Muscle layer of colon (tissue), 2 donors: ENCODE data around the gene AMDHD1.

Experiments
- H3K27ac ChIP-seq: one replicate; pipeline ENCODE4 v1.7.0; 2013; ENCODE audit warnings: low read depth, mild to moderate bottlenecking, low read length, moderate library complexity
- H3K27me3 ChIP-seq, 2 donors: one replicate each; pipeline ENCODE4 v1.7.0; 2013; ENCODE audit warnings: low read length in 2 of 2, mild to moderate bottlenecking in 2 of 2; ENCODE audit not compliant: insufficient read depth in 2 of 2, control insufficient read depth in 1 of 2
- H3K36me3 ChIP-seq: one replicate; pipeline ENCODE4 v1.7.0; 2013; ENCODE audit warnings: mild to moderate bottlenecking, low read length; ENCODE audit not compliant: insufficient read depth
- H3K4me1 ChIP-seq: one replicate; pipeline ENCODE4 v1.7.0; 2013; ENCODE audit warnings: mild to moderate bottlenecking, low read length; ENCODE audit not compliant: insufficient read depth
- H3K4me3 ChIP-seq, 2 donors: one replicate each; pipeline ENCODE4 v1.7.0; 2013; ENCODE audit warnings: low read length in 2 of 2, low read depth in 1 of 2, mild to moderate bottlenecking in 1 of 2, moderate library complexity in 1 of 2
- H3K9ac ChIP-seq: one replicate; pipeline ENCODE4 v1.7.0; 2013; ENCODE audit warnings: low read length
- H3K9me3 ChIP-seq: one replicate; pipeline ENCODE4 v1.7.0; 2013; ENCODE audit warnings: mild to moderate bottlenecking, low read length
- donor health status: abdominal sarcoma.
- donor health status: Adenocarcinoma of cecum.

AMDHD1 gene

GRCh38 chr12:95944108-95944704 is 1.1 kb downstream of the AMDHD1 start:
- no peak overlapping the region for H3K27ac ChIP-seq
- peaks cover 6% of the 10 kb centered on the region for H3K4me1 ChIP-seq
- no peaks in the 10 kb centered on the region for H3K27me3 ChIP-seq
- H3K4me3 ChIP-seq = peak overlapping the region; percentile 62 to 93
- H3K9me3 ChIP-seq = no peaks in the 10 kb centered on the region
- no peak overlapping the region for H3K9ac ChIP-seq
- no peaks in the 10 kb centered on the region for H3K36me3 ChIP-seq

GRCh38 chr12:95949477-95950206 is 6.5 kb downstream of the AMDHD1 start:
- Histone ChIP-seq H3K4me1 (no peaks in the 10 kb centered on the region), H3K36me3 (no peaks in the 10 kb centered on the region), H3K27ac (no peak overlapping the region), H3K4me3 (no peak overlapping the region), H3K9me3 (no peaks in the 10 kb centered on the region), H3K9ac (no peak overlapping the region), H3K27me3 (no peaks in the 10 kb centered on the region)

- Histone ChIP-seq H3K4me3 (no peak overlapping the region), H3K4me1 (no peaks in the 10 kb centered on the region), H3K27me3 (no peaks in the 10 kb centered on the region), H3K9me3 (no peaks in the 10 kb centered on the region), H3K9ac (no peak overlapping the region), H3K36me3 (no peaks in the 10 kb centered on the region), H3K27ac (no peak overlapping the region)
These were observed 8.4 kb downstream of the AMDHD1 start for GRCh38 chr12:95951515-95951914.

GRCh38 chr12:95953000-95953399 is 9.9 kb downstream of the AMDHD1 start:
- Histone ChIP-seq H3K9me3 (no peaks in the 10 kb centered on the region), H3K27ac (no peak overlapping the region), H3K4me3 (no peak overlapping the region), H3K27me3 (no peaks in the 10 kb centered on the region), H3K36me3 (no peaks in the 10 kb centered on the region), H3K4me1 (no peaks in the 10 kb centered on the region), H3K9ac (no peak overlapping the region)

- Histone ChIP-seq H3K36me3 (no peaks in the 10 kb centered on the region), H3K27ac (no peak overlapping the region), H3K27me3 (no peaks in the 10 kb centered on the region), H3K4me1 (no peaks in the 10 kb centered on the region), H3K9me3 (no peaks in the 10 kb centered on the region), H3K4me3 (no peak overlapping the region), H3K9ac (no peak overlapping the region)
These were observed 12.5 kb downstream of the AMDHD1 start for GRCh38 chr12:95955549-95956159.

- Histone ChIP-seq H3K27me3 (no peaks in the 10 kb centered on the region), H3K36me3 (no peaks in the 10 kb centered on the region), H3K4me3 (no peak overlapping the region), H3K9me3 (no peaks in the 10 kb centered on the region), H3K4me1 (no peaks in the 10 kb centered on the region), H3K9ac (no peak overlapping the region), H3K27ac (no peak overlapping the region)
These were observed 13.5 kb downstream of the AMDHD1 start for GRCh38 chr12:95956557-95957145.

- Histone ChIP-seq H3K9ac (no peak overlapping the region), H3K9me3 (no peaks in the 10 kb centered on the region), H3K4me1 (no peaks in the 10 kb centered on the region), H3K36me3 (no peaks in the 10 kb centered on the region), H3K27me3 (no peaks in the 10 kb centered on the region), H3K27ac (no peak overlapping the region), H3K4me3 (no peak overlapping the region)
These were observed 16.0 kb downstream of the AMDHD1 start for GRCh38 chr12:95959107-95959506.

- no peak overlapping the region for H3K27ac ChIP-seq
- H3K27me3 ChIP-seq = no peaks in the 10 kb centered on the region
- no peak overlapping the region for H3K4me3 ChIP-seq
- no peaks in the 10 kb centered on the region for H3K9me3 ChIP-seq
- no peak overlapping the region for H3K9ac ChIP-seq
- H3K4me1 ChIP-seq = no peaks in the 10 kb centered on the region
- H3K36me3 ChIP-seq = no peaks in the 10 kb centered on the region
These were observed 17.1 kb downstream of the AMDHD1 start for GRCh38 chr12:95960241-95960640.

GRCh38 chr12:95962222-95962621 is 19.1 kb downstream of the AMDHD1 start:
- Histone ChIP-seq H3K4me3 (no peak overlapping the region), H3K27ac (no peak overlapping the region), H3K36me3 (no peaks in the 10 kb centered on the region), H3K4me1 (no peaks in the 10 kb centered on the region), H3K9me3 (no peaks in the 10 kb centered on the region), H3K9ac (no peak overlapping the region), H3K27me3 (no peaks in the 10 kb centered on the region)

GRCh38 chr12:95963096-95963495 is 20.0 kb downstream of the AMDHD1 start:
- Histone ChIP-seq H3K4me3 (no peak overlapping the region), H3K4me1 (no peaks in the 10 kb centered on the region), H3K9ac (no peak overlapping the region), H3K9me3 (no peaks in the 10 kb centered on the region), H3K36me3 (no peaks in the 10 kb centered on the region), H3K27me3 (no peaks in the 10 kb centered on the region), H3K27ac (no peak overlapping the region)

GRCh38 chr12:95966287-95966870 is 23.2 kb downstream of the AMDHD1 start:
- Histone ChIP-seq H3K4me1 (no peaks in the 10 kb centered on the region), H3K4me3 (no peak overlapping the region), H3K27ac (no peak overlapping the region), H3K27me3 (no peaks in the 10 kb centered on the region), H3K36me3 (no peaks in the 10 kb centered on the region), H3K9me3 (no peaks in the 10 kb centered on the region), H3K9ac (no peak overlapping the region)
